NCI-H345 treated with DMSO at 0.1 percent for 48 hours (cell line): ENCODE results near the gene ARHGEF37.
"Not testable (repeated sequence)": the region's sequence is repeated elsewhere in the genome, so short reads cannot be mapped to it uniquely, and the experiment has no call there.

Source experiments
- DNase-seq: peaks from one replicate; lab custom pipeline; 2025; ENCODE audit not compliant: unreplicated experiment; lab: John Stamatoyannopoulos, UW

ARHGEF37 gene

GRCh38 chr5:149645236-149645635 is 63.9 kb downstream of the ARHGEF37 start:
- no peak for DNase-seq

GRCh38 chr5:149645725-149646124 is 64.4 kb downstream of the ARHGEF37 start:
- no peak for DNase-seq

- DNase-seq, result peak; percentile 89
Measured at GRCh38 chr5:149646564-149646963, 65.3 kb downstream of the ARHGEF37 start.

GRCh38 chr5:149647334-149647733 is 66.0 kb downstream of the ARHGEF37 start:
- DNase-seq, result no peak

- DNase-seq, result not testable (repeated sequence)
Measured at GRCh38 chr5:149648464-149649393, 67.4 kb downstream of the ARHGEF37 start.

- DNase-seq, result not testable (repeated sequence)
Measured at GRCh38 chr5:149649730-149650129, 68.4 kb downstream of the ARHGEF37 start.

GRCh38 chr5:149651686-149652085 is 70.4 kb downstream of the ARHGEF37 start:
- DNase-seq, result no peak

GRCh38 chr5:149652697-149653096 is 71.4 kb downstream of the ARHGEF37 start:
- DNase-seq, result no peak

- DNase-seq, result no peak
Measured at GRCh38 chr5:149654231-149654630, 72.9 kb downstream of the ARHGEF37 start.

GRCh38 chr5:149654883-149655505 is 73.7 kb downstream of the ARHGEF37 start:
- no peak for DNase-seq

- peak; percentile 89 for DNase-seq
Measured at GRCh38 chr5:149656576-149657182, 75.4 kb downstream of the ARHGEF37 start.

- no peak for DNase-seq
Measured at GRCh38 chr5:149657324-149657723, 76.0 kb downstream of the ARHGEF37 start.

GRCh38 chr5:149658299-149658698 is 77.0 kb downstream of the ARHGEF37 start:
- DNase-seq, result no peak

- DNase-seq, result no peak
Measured at GRCh38 chr5:149664083-149664482, 82.8 kb downstream of the ARHGEF37 start.

- DNase-seq, result no peak
Measured at GRCh38 chr5:149664666-149665415, 83.5 kb downstream of the ARHGEF37 start.

- DNase-seq, result no peak
Measured at GRCh38 chr5:149665416-149666175, 84.3 kb downstream of the ARHGEF37 start.

GRCh38 chr5:149666212-149666852 is 85.0 kb downstream of the ARHGEF37 start:
- DNase-seq, result no peak

GRCh38 chr5:149667084-149667828 is 86.0 kb downstream of the ARHGEF37 start:
- DNase-seq, result no peak

GRCh38 chr5:149667829-149668330 is 86.6 kb downstream of the ARHGEF37 start:
- DNase-seq, result no peak
